Measurements from ENCODE around the gene CACNA2D3.
"Not testable (repeated sequence)": the region's sequence is repeated elsewhere in the genome, so short reads cannot be mapped to it uniquely, and the experiment has no call there.

The CACNA2D3 gene

DNA sequence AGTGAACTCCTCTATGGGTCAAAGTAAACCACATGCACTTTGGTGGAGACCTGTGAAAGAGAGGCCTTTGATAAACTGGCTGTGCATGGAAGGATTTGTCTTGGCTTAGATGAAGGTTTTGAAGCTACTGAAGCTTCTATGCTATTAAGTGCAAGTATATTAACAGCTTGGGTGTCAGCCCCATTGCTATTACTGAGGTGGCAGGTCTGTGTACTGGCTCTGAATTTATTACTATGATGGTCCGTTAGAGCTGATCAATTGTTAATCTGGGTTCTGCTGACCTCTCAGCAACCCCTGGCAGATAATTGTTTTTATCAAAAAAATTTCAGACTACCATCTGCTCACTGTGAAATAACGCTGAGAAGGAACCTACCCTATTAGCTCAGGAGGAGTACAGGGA is 268.2 kb downstream of the CACNA2D3 start:
- no peak for DNase-seq

GRCh38 chr3:54393150-54393549 is 270.8 kb downstream of the CACNA2D3 start:
- no peak for DNase-seq

- no peak for DNase-seq
Observed at GRCh38 chr3:54408328-54408727, 286.0 kb downstream of the CACNA2D3 start.

DNA sequence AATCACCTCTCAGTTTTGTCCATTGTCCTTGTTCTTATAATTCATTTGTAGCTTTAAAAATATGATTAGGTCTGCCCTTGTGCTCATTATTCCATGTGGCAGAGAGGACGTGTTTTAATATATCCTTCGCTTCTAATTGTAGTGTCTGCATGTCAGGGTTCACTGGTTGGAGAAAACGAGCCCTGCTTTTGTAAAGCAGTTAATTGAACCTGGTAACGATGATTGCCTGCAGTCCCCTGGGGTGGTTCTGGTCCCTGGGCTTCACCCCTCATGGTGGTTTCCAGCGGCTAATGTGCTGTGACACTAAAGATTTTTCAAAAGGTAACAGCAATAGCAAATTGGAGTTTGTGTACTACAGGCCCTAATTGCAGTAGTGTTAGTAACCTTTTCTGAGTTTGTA is 299.6 kb downstream of the CACNA2D3 start:
- DNase-seq: no peak

DNA sequence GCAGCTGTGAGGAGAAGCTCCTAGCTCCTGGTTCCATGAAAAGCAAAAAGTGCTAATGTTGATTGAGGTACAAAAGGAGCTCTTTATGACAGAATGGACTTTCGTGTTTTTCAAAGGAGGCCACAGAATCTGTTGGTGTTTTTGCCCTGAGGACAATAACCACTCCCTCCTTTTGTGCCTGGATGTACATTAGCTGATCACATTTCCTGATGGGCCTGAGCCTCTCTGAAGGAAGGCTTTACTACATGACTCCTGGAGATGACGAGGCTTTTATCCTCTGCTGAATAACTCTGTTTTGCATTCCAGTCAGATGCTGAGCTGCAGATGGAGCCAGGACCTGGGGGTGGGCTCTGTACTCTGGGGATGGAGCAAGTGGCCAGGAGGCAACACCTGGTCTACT is 301.9 kb downstream of the CACNA2D3 start:
- DNase-seq: no peak

- DNase-seq: no peak
Observed at GRCh38 chr3:54426381-54426780, 304.0 kb downstream of the CACNA2D3 start.

DNA sequence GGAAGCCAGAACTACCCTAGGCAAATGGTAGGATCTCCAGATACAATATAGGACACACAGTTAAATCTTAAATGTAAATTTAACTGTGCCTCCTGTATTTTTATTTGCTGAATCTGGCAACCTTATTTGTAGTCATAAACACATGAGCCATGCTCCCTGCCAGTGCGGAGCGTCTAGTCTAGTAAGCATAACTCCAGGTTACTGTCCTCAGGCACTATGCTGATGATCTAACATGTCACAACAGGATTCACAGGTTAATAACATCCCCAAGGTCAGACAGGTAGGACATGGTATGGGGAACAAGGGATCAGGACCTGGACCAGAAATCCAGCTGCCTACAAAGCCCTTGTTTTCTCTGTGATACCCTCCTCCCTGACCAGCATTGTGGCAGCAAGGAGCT is 305.1 kb downstream of the CACNA2D3 start:
- DNase-seq: no peak

DNA sequence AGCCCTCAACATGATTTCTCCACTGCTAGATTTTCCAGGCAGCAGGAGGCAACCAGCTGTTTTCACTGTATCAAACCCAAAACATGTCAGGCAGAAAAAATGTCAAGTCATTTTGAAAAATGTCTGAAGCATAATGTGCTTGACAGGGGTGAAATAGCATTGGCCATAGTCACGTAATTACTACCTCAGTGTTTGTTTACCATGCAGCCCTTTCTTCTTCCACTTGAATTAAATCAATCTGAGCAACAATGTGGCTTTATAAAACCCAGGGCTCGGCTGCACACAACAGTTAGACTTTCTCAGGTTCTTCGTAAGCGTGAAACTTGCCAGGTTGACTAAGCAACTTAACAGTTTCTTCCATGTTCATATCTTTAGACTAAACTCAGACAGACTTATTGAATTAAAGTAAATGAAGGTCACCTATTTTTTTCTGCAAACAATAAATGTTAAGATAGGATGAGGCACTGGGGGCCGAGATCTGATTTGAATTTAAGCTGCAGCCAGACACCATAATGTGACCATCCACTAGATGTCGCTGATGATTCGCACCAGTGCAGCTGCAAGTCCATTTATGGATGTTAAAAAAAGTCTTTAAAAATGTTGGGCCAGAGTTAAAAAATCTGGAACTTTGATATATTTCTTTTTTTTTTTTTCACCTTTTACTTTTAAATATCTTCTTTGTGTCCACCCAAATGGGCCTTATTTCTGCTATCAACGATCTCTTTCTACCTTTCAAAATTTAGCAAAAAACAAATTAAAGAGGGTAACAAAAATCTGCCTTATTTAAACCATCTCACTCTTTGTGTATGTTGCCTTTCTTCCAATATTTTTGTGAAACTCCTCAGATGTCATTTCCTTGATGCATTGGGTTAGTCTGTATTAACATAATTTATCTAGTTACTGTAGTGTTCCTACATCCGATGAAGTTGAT is 305.9 kb downstream of the CACNA2D3 start:
- DNase-seq: peak; percentile 11

GRCh38 chr3:54432975-54433374 is 310.6 kb downstream of the CACNA2D3 start:
- DNase-seq: no peak

GRCh38 chr3:54433846-54434245 is 311.5 kb downstream of the CACNA2D3 start:
- DNase-seq: no peak

- no peak for DNase-seq
Observed at GRCh38 chr3:54434756-54435155, 312.4 kb downstream of the CACNA2D3 start.

DNA sequence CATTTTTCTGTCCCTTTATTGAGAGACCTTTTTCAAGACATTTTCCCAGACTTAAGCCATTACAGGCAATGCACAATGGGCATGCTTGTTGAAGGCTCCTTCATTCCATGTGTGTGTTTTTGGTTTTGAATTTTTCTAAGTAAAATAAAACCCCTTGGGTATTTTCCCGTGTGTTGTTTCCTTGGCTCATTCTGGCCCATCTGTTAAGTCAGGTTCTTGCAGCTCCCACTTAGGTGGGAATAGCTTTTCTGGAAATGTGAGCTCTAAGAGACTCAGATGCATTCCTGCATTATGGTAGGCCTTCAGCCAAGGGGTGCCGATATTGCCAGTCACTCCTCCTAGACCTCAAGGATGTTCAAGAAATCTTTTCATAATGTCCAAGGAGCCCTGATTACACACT is 314.9 kb downstream of the CACNA2D3 start:
- DNase-seq: no peak

DNA sequence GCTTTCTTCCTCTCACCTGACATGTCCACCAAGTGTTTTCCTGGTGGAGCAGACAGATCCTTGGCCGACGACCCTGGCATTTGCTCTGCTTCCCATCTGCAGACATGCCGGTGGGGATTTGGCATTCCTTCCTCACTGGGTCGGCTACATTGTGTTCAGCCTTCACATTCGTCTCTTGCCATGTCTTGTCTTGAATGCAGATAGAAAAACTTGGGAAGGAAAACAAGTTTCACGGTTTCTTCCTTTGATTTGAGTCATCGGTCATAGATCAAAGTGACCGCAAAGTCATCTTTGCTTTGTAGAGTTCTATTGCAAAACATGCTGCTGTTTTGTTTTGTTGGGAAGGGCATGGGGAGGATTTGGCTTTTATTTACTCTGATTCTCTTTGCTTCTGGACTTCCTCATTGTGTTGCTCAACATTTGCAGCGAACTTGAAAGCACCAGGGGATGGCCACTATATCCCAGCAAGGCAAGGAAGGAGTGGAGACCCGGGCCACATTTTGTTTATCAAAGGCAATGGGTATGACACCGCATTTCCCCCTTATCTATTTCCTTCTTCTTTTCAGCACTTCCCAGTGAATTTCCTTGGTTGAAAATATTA is 321.3 kb downstream of the CACNA2D3 start:
- DNase-seq: no peak

DNA sequence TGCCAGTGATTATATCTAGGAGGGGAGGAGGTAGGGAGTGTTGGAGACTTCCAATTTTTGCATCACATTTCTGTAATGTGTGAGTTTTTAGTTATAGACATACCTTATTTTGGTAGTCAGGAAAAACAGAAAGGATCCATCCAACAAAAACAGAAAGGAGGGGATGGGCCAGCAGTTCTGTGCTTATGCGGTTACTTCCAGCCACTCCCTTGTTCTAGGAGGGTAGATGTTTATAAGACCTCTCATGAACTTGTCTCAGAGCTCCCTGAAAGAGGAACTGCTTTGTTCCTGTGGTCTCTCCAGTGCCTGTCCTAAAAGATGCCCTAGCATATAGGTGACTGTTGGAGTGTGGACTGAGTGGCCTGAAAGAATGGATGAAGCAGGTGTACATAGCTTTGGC is 323.3 kb downstream of the CACNA2D3 start:
- DNase-seq: no peak

DNA sequence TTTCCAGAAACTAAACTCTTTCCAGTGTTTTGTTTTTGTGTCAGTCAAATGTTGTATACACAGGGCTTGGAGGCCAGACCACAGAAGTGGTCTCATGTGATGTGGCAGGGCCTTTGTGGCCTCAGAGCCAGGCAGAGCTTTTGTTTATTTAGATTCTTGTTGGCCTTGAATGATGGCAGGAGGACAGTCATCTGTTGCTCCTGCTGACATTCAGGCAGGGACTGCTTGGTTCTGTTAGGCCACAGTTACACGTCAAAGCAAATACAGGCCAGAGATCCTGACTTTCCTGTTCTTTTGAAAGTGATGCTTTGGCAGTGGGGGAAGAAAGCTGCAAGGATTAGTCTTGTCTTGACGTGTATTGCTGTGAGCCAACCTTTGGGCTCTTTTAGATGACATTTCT is 325.1 kb downstream of the CACNA2D3 start:
- DNase-seq: no peak

DNA sequence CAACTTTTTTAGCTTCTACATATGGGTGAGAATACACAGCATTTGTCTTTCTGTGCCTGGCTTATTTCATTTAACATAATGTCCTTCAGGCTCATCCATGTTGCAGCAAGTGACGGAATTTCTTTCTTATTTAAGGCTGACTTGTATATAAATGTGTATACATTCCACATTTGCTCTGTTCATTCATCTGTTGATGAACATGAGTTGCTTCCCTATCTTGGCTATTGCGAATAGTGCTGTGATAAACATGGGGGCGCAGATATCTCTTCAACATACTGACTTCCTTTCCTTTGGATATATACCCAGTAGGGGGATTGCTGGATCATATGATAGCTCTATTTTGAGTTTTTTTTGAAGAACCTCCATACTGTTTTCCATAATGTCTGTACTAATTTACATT is 332.5 kb downstream of the CACNA2D3 start:
- no peak for DNase-seq

- DNase-seq: no peak
Observed at GRCh38 chr3:54458357-54458756, 336.0 kb downstream of the CACNA2D3 start.

DNA sequence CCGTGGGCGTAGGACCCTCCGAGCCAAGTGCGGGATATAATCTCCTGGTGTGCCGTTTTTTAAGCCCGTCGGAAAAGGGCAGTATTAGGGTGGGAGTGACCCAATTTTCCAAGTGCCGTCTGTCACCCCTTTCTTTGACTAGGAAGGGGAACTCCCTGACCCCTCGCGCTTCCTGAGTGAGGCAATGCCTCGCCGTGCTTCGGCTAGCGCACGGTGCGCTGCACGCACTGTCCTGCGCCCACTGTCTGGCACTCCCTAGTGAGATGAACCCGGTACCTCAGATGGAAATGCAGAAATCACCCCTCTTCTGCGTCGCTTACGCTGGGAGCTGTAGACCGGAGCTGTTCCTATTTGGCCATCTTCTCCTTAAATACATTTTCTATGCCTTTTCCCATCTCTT is 342.2 kb downstream of the CACNA2D3 start:
- DNase-seq: not testable (repeated sequence)

DNA sequence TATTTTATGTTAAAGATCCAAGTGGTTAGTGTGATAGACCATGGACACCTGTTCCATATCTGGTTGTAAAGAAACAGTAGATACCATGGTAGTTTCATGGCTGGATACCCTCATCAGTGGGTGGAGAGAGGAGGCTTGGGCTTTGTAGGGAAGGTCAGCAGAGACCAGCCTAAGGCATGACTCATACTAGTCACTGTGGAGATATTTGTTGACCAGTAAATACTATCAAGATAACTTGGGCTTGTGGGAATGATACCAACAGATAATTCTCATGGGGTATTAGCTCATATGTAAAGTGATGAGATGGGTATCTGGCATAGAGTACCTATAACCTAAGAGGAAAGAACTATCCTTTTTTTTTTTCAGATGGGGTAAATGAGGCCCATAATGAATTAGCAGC is 354.5 kb downstream of the CACNA2D3 start:
- DNase-seq: no peak

GRCh38 chr3:54481606-54482365 is 359.4 kb downstream of the CACNA2D3 start:
- no peak for DNase-seq

GRCh38 chr3:54484334-54484733 is 362.0 kb downstream of the CACNA2D3 start:
- no peak for DNase-seq

GRCh38 chr3:54486317-54486716 is 364.0 kb downstream of the CACNA2D3 start:
- no peak for DNase-seq

DNA sequence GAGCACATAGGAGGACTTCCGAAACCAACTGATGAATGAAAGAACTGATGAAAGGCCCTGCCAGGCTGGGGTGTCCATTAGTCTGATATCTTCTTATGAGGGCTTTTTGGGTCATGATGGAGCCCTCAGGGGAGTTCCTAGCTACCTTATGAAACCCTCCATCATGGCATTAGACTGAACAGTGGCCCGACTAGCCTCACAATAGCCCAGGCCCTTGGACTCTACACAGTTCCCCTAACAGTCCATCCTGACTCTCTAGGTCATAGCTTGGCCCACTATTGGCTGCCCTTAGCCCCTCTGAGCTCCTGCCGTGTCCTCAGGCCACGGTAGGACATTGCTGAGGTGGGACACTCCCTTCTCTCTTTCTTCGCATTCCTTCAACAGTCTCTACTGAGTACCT is 365.9 kb downstream of the CACNA2D3 start:
- DNase-seq: no peak

DNA sequence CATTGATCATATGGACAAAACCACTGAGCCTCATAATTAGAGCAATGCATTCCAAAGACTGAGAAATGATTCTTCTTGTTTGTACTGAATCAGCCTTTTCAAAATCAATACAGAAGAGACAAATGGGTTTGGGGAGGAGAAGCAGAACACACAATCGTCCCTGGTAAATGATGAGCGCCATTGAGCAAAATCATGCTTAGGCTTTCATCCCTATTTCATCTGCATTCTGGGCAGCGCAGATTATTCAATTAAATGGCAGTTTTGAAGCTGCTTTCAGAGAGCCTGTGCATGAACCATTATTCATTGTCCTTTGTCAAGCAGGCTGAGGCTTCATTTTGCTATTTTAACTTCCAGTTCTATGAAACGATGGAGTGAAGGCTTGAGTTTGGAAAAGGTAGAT is 371.9 kb downstream of the CACNA2D3 start:
- no peak for DNase-seq
